Stimulated activated CD4-positive, alpha-beta T cell treated with anti-CD3 and anti-CD28 coated beads, TNF-alpha, amount 100 ng/mL, for 4 hours (primary cell): ENCODE data around the gene IFI27.
"Not testable (repeated sequence)": the region's sequence is repeated elsewhere in the genome, so short reads cannot be mapped to it uniquely, and the experiment has no call there.

Experiments used
- DNase-seq, 3 experiments: peaks; one replicate each; pipeline ENCODE4 v3.0.0-alpha.2; 2020; ENCODE audit warnings: low read depth in 3 of 3

Gene IFI27

DNA sequence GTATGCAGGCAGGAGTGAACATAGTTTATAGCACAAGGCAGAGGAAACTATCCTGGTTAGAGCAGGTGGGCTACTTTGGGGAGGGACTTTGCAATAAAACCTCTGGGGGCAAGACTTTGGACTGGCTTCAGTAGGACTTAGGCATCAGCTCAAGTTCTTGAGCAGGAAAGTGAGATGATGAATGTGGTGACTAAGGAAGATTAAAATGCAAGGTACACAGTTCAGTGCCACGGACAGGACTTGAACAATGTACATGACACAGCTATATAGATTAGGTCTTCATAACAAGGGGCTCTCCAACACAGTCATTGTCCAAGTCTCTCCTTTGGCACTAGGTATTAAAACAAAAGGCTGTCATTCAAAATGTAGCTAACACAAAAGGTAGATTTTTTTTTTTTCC is 42.1 kb downstream of the IFI27 start:
- no peak for DNase-seq

DNA sequence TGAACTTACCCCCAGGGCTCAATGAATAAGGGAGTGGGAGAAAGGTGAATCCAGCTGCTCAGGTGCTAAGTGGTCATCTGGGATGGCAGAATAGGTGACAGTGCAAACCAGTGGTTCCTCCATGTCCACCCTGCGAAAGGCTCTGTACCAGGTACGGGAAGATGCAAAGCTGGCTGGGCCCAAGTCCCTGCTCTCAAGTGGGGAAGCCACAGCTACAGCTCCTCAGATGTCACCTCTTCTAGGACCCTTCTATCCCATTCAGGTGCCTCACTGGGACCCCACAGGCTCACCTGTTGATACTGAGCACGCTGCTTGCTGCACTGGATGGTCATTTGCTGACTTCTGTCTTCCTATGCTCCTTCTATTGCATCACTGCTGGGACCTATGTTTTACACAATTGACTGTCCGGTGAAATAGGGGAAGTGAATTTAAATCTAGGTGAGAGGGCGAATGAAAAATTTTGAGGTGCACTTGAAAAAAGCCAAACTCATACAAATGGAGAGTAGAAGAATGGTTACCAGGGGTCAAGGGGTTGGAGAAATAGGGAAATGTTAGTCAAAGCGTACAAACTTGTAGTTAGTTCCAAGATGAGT is 43.3 kb downstream of the IFI27 start:
- no peak for DNase-seq

DNA sequence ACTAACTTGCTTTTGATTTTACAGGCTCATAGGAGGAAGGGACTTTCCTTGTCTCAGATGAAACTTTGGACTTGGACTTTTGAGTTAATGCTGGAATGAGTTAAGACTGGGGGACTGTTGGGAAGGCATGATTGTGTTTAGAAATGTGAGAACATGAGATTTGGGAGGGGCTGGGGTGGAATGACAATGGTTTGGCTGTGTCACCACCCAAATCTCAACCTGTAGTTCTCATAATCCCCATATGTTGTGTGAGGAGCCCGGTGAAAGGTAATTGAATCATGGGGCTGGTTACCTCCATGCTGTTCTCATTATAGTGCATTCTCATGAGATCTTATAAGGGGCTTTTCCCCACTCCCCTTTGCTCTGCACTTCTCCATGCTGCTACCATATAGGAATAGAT is 45.6 kb downstream of the IFI27 start:
- not testable (repeated sequence) for DNase-seq

DNA sequence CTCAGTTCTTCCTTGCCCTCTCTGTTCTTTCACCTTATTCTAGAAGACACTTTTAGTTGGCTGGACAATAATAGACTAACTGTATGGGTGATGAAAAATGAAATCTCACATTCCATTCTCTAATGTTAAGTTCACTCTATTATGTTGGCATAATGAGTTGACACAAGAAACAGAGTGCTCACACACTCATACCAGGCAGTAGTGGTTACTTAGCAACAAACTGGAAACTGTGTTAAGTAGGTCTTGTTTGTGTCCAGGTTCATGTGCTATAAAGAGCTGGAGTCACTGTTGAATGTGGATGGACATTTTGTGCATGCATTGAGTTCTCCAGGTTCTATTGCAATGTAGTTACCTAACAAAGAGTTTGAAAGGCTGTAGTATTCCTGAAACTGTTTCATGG is 46.7 kb downstream of the IFI27 start:
- DNase-seq, result no peak

DNA sequence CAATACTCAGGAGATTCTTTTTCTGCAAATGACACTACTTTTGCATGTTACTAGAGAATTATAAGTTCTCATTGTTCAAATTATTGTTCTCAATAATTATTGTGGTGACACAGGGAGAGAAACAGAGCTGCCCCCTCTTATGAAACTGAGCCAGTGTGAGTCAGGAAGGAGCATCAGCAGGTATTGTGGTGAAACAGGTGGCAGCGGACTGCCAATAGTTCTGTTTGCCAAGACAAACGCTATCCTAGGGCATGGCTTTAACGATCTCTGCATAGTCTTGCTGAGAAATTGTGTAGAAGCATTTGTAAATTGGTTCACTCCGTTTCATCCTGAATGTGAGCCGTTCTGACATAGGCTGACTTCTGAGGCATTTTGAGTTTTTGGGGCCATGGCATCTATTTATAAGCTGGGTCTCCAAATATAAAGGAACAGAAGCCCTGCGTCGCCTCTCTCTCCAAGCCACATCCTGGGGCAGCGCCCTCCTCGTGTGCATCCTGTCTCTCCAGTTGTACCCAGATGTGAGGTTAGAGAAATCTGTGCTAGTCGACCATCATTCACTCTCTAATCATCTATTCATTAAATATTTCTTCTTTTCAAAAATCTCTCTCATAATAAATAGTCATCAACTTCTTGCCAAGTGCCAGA is 47.8 kb downstream of the IFI27 start:
- no peak for DNase-seq

DNA sequence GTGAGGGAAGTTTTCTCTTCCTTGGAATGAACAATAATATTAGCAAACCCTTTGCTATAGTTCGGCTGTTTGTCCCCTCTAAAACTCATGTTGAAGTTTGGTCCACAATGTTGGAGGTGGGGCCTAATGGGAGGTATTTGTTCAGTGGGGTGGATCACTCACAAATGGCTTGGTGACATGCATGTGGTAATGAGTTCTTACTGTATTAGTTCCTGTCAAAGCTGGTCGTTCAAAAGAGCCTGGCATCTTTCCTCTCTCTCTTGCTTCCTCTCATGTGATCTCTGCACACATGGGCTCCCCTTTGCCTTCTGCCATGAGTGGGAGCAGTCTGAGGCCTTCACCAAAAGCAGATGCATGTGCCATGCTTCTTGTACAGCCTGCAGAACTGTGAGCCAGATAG is 50.5 kb downstream of the IFI27 start:
- DNase-seq, result no peak

DNA sequence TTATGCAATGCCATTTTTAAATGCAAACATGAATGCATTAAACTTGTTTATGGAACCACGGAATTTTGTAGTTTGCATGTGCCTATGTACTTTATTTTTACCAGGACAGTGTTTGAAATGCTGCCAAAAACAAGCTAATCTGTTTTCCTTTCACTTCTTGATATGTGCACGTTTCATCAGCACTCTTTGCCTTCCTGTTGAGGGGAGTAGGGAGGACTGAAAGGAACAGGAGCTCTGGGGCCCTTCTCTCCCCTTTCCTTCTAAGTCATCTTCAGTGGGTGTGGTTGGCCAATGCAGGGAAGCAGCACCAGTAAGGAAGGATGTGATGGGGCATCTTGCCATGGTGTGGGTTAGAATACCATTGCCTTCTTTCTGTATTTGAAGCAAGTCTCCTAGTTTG is 51.4 kb downstream of the IFI27 start:
- no peak for DNase-seq

DNA sequence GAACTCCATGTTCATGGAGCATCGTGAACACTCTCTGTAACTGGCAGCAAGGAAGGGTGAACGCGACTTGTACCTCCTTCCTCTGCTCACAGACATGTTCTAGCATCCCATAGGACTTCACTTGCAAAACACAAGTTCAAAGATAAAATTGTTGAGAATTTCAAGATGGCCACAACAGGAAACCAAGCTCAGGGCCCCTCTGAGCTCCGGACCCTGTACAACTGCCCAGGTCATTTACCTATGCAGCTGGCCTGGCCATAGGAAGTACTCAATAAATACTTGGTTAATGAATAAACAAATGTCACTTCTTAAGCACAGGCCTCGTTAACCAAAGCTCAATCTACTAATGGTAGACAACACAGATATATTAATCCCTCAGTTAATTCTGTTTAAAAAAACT is 51.9 kb downstream of the IFI27 start:
- DNase-seq, result no peak

DNA sequence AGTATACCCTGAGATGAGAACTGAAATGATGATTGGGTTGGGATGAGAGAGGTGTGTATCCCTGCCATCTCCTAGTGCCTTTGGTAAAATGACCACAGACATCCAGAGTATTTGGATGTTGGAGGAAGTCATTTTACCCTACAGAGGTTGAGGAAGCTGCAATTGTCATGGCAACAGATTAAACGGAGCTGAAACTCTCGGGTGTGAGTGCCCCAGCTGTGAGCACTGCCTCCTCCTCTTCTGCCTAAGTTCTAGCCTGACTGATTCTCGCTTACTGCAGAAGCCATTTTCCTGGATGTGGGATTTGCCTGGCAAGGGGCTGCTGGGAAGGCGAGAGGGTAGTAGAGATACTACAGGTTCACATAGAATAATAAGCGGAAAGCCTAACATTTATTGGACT is 53.3 kb downstream of the IFI27 start:
- DNase-seq, result no peak

DNA sequence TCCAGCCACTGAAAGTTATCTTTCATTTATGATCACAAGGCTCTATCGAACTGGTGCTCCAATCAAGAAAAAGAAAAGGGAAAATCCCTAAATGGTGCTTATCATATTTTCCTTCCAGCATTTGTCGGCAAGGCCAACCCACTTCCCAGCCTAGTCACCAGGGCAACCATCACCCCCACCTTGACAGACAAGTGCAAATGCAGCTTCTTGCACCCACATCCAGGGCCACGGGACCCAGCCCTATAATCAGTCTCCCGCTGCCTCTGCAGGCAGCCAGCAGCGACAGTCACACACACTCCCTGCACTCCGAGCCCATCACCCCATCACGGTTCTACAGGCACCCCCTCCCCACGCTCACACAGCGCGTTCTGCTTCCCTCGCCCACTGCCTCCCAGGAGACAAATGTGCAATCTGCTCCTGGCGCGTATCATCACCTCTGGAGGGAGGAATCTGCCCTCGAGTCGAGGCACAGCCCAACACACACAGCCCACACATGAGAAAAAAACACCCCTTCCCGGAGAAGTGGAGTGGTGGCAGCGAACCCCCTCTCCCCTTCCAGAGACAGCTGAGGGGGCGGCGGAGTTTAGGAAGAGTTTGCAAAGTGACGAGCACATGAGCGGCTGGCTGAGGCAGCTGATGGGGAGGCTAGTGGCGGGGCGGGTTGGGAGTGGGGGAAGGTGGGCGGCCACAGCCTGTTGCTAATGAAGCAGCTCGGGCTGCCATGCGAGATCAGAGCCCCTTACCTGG is 54.3 kb downstream of the IFI27 start:
- DNase-seq, result no peak

DNA sequence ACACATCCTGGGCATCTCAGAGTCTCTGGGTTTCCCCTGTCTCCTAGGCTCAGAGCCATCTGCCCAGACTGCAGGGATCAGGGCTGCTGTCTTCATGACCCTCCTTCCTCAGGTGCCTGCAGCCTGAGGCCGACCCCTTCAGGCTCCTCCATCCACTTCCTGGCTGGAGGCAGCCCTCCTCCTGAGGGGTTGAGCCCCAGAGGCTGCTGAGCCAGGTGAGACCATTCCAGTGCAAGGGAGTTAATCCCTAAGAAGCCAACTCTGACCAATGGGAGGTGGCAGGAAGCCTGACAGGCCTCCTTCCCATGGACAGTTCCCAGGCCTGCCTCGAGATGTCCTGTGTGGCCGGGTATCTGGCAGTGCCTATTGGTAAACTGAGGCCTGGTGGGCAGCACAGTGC is 55.2 kb downstream of the IFI27 start:
- no peak for DNase-seq
